HL-60/S4 treated with retinoic acid at 250 ng/mL for 4 days and 3 days (cell line): ENCODE results near the gene DBR1.

Experiments used
- in situ Hi-C: fragments of 300-500 bp; cut with MboI; formaldehyde crosslinking; loops from 2 replicates; pipeline ENCODE4 v1.7.0; 2022; ENCODE audit warnings: low sequenced_read_pairs

The DBR1 gene

GRCh38 chr3:138174421-138175131, at the start of gene DBR1:
TSS of gene DBR1 (minus strand) at chr3:138174921. CDS start at chr3:138174795, 126 bp downstream.
- in situ Hi-C loops, result no loop called here

GRCh38 chr3:138222942-138223287, 48.2 kb upstream of the DBR1 start:
- in situ Hi-C loops, result no loop called here

- in situ Hi-C loops, result no loop called here
Measured at GRCh38 chr3:138222131-138222941, 47.6 kb upstream of the DBR1 start.

- in situ Hi-C loops, result no loop called here
Measured at GRCh38 chr3:138220788-138221187, 46.1 kb upstream of the DBR1 start.

GRCh38 chr3:138220242-138220641, 45.5 kb upstream of the DBR1 start:
- in situ Hi-C loops, result no loop called here

- in situ Hi-C loops, result no loop called here
Measured at GRCh38 chr3:138219255-138219654, 44.5 kb upstream of the DBR1 start.

GRCh38 chr3:138213398-138214085, 38.8 kb upstream of the DBR1 start:
- in situ Hi-C loops, result no loop called here

- in situ Hi-C loops, result no loop called here
Measured at GRCh38 chr3:138210528-138210927, 35.8 kb upstream of the DBR1 start.

- in situ Hi-C loops, result no loop called here
Measured at GRCh38 chr3:138206196-138206595, 31.5 kb upstream of the DBR1 start.

GRCh38 chr3:138205527-138205926, 30.8 kb upstream of the DBR1 start:
- in situ Hi-C loops, result no loop called here

- in situ Hi-C loops, result no loop called here
Measured at GRCh38 chr3:138203938-138204337, 29.2 kb upstream of the DBR1 start.

GRCh38 chr3:138202945-138203701, 28.4 kb upstream of the DBR1 start:
- in situ Hi-C loops, result no loop called here

GRCh38 chr3:138200424-138200823, 25.7 kb upstream of the DBR1 start:
- in situ Hi-C loops, result no loop called here

GRCh38 chr3:138199851-138200250, 25.1 kb upstream of the DBR1 start:
- in situ Hi-C loops, result no loop called here

GRCh38 chr3:138197524-138197923, 22.8 kb upstream of the DBR1 start:
- in situ Hi-C loops, result no loop called here

- in situ Hi-C loops, result no loop called here
Measured at GRCh38 chr3:138197058-138197457, 22.3 kb upstream of the DBR1 start.

- in situ Hi-C loops, result no loop called here
Measured at GRCh38 chr3:138196023-138196422, 21.3 kb upstream of the DBR1 start.

GRCh38 chr3:138195481-138195880, 20.8 kb upstream of the DBR1 start:
- in situ Hi-C loops, result no loop called here

GRCh38 chr3:138188013-138188730, 13.5 kb upstream of the DBR1 start:
- in situ Hi-C loops, result no loop called here

- in situ Hi-C loops, result no loop called here
Measured at GRCh38 chr3:138187296-138188012, 12.7 kb upstream of the DBR1 start, which contains the start of gene ARMC8. TSS of gene ARMC8 (plus strand) at chr3:138187301. CDS start at chr3:138187555, 254 bp downstream.
